H9 (cell line): ENCODE data around the gene SPATA6L. TPM values are rescaled to one million over a fixed set of nuclear protein-coding genes. Genes with fewer than 3 reads are reported as not detected.
A peak's percentile ranks its signal among the peaks of the same experiment; 100 is the strongest.

Source experiments
- DNase-seq: peaks from one replicate; pipeline ENCODE4 v3.0.0-alpha.2; 2017
- H2AFZ ChIP-seq: one replicate; pipeline ENCODE4 v1.6.1; 2013; ENCODE audit warnings: mild to moderate bottlenecking, low read length, control low read depth, moderate library complexity
- H2AK5ac ChIP-seq: 2 replicates; pipeline ENCODE4 v1.6.1; 2013; ENCODE audit warnings: low read length, control low read depth, mixed read lengths; ENCODE audit not compliant: insufficient read length
- H2BK120ac ChIP-seq: one replicate; pipeline ENCODE4 v1.6.1; 2013; ENCODE audit warnings: low read depth, mild to moderate bottlenecking, low read length, control low read depth, inconsistent platforms; ENCODE audit not compliant: poor library complexity, severe bottlenecking
- H2BK12ac ChIP-seq: 2 replicates; pipeline ENCODE4 v1.6.1; 2013; ENCODE audit warnings: low read length, control low read depth, mixed read lengths, low read depth; ENCODE audit not compliant: insufficient read length
- H2BK15ac ChIP-seq: 2 replicates; pipeline ENCODE4 v1.6.1; 2013; ENCODE audit warnings: low read depth, low read length, control low read depth
- H2BK20ac ChIP-seq: one replicate; pipeline ENCODE4 v1.6.1; 2013; ENCODE audit warnings: low read depth, mild to moderate bottlenecking, low read length, control low read depth, inconsistent platforms; ENCODE audit not compliant: poor library complexity, severe bottlenecking
- H2BK5ac ChIP-seq: 2 replicates; pipeline ENCODE4 v1.6.1; 2013; ENCODE audit warnings: low read length, control low read depth, mixed read lengths; ENCODE audit not compliant: insufficient read length
- H3K14ac ChIP-seq: 2 replicates; pipeline ENCODE4 v1.6.1; 2013; ENCODE audit warnings: low read length, control low read depth; ENCODE audit not compliant: insufficient read depth
- H3K18ac ChIP-seq: 2 replicates; pipeline ENCODE4 v1.6.1; 2013; ENCODE audit warnings: low read depth, mild to moderate bottlenecking, mixed read lengths, low read length, control low read depth; ENCODE audit not compliant: insufficient read length
- H3K23ac ChIP-seq: 2 replicates; pipeline ENCODE4 v1.6.1; 2013; ENCODE audit warnings: low read length, control low read depth, mixed read lengths, low read depth; ENCODE audit not compliant: insufficient read length
- H3K23me2 ChIP-seq: 2 replicates; pipeline ENCODE4 v1.6.1; 2013; ENCODE audit warnings: low read depth, mild to moderate bottlenecking, mixed read lengths, low read length, control low read depth; ENCODE audit not compliant: insufficient read length, poor library complexity, severe bottlenecking
- H3K27ac ChIP-seq: 2 replicates; pipeline ENCODE4 v1.5.1; 2013; ENCODE audit warnings: low read length, control low read depth, mixed read lengths, low read depth; ENCODE audit not compliant: insufficient read length
- H3K27me3 ChIP-seq: 2 replicates; pipeline ENCODE4 v1.6.1; 2013; ENCODE audit warnings: low read length, control low read depth, inconsistent platforms; ENCODE audit not compliant: insufficient read depth
- H3K4ac ChIP-seq: 2 replicates; pipeline ENCODE4 v1.6.1; 2013; ENCODE audit warnings: low read depth, mild to moderate bottlenecking, control low read depth, inconsistent platforms, low read length, moderate library complexity
- H3K4me1 ChIP-seq: 2 replicates; pipeline ENCODE4 v1.6.1; 2013; ENCODE audit warnings: low read length, control low read depth, inconsistent platforms; ENCODE audit not compliant: insufficient read depth
- H3K4me2 ChIP-seq: 2 replicates; pipeline ENCODE4 v1.6.1; 2013; ENCODE audit warnings: low read length, control low read depth, mixed read lengths; ENCODE audit not compliant: insufficient read length, insufficient read depth
- H3K56ac ChIP-seq: 2 replicates; pipeline ENCODE4 v1.6.1; 2013; ENCODE audit warnings: low read depth, mild to moderate bottlenecking, mixed read lengths, low read length, control low read depth; ENCODE audit not compliant: insufficient read length
- H3K79me1 ChIP-seq: 2 replicates; pipeline ENCODE4 v1.6.1; 2013; ENCODE audit warnings: low read depth, mild to moderate bottlenecking, moderate library complexity, low read length, control low read depth, inconsistent platforms; ENCODE audit not compliant: insufficient read depth, poor library complexity, severe bottlenecking
- H3K79me2 ChIP-seq: 2 replicates; pipeline ENCODE4 v1.6.1; 2013; ENCODE audit warnings: low read length, control low read depth, inconsistent platforms; ENCODE audit not compliant: insufficient read depth
- H3K9ac ChIP-seq: 2 replicates; pipeline ENCODE4 v1.6.1; 2013; ENCODE audit warnings: low read length, control low read depth, mixed read lengths; ENCODE audit not compliant: insufficient read length; ENCODE audit errors: extremely low read depth
- H3K9me3 ChIP-seq: one replicate; pipeline ENCODE4 v1.6.1; 2013; ENCODE audit warnings: low read depth, low read length, inconsistent platforms; ENCODE audit not compliant: control insufficient read depth
- H3T11ph ChIP-seq: one replicate; pipeline ENCODE4 v1.6.1; 2013; ENCODE audit warnings: mild to moderate bottlenecking, low read length, control low read depth, inconsistent platforms
- H4K20me1 ChIP-seq: one replicate; pipeline ENCODE4 v1.6.1; 2013; ENCODE audit not compliant: control insufficient read depth, insufficient read length, insufficient read depth
- H4K5ac ChIP-seq: 2 replicates; pipeline ENCODE4 v1.6.1; 2013; ENCODE audit warnings: low read depth, mild to moderate bottlenecking, mixed read lengths, low read length, control low read depth; ENCODE audit not compliant: insufficient read length
- H4K8ac ChIP-seq: replicated peaks from 2 replicates; pipeline ENCODE4 v1.6.1; 2013; ENCODE audit warnings: low read length, control low read depth, mixed read lengths, low read depth; ENCODE audit not compliant: insufficient read length
- H4K91ac ChIP-seq: 2 replicates; pipeline ENCODE4 v1.6.1; 2013; ENCODE audit warnings: low read depth, mild to moderate bottlenecking, moderate library complexity, mixed read lengths, low read length, control low read depth; ENCODE audit not compliant: insufficient read length
- H3K27ac Mint-ChIP-seq, 3 experiments: 2 replicates in 2 of 3; 3 replicates in 1 of 3; pipeline ENCODE4 v1.8.0; 2020 to 2021; ENCODE audit warnings: mixed read lengths in 3 of 3, mild to moderate bottlenecking in 1 of 3, moderate library complexity in 1 of 3
- H3K27me3 Mint-ChIP-seq: 2 replicates; pipeline ENCODE4 v1.8.0; 2021; ENCODE audit warnings: low read depth, mild to moderate bottlenecking, moderate library complexity, mixed read lengths
- H3K36me3 Mint-ChIP-seq, 3 experiments: 2 replicates in 2 of 3; 3 replicates in 1 of 3; pipeline ENCODE4 v1.8.0; 2020 to 2021; ENCODE audit warnings: low read depth in 3 of 3, mixed read lengths in 3 of 3; ENCODE audit not compliant: insufficient read depth in 1 of 3
- H3K4me1 Mint-ChIP-seq, 2 experiments: 2 replicates each; pipeline ENCODE4 v1.8.0; 2020; ENCODE audit warnings: mixed read lengths in 2 of 2
- H3K4me3 Mint-ChIP-seq, 2 experiments: 2 replicates in 1 of 2; 3 replicates in 1 of 2; pipeline ENCODE4 v1.8.0; 2020 to 2021; ENCODE audit warnings: mild to moderate bottlenecking in 2 of 2, mixed read lengths in 2 of 2, moderate library complexity in 1 of 2
- H3K9me3 Mint-ChIP-seq, 2 experiments: 2 replicates in 1 of 2; 3 replicates in 1 of 2; pipeline ENCODE4 v1.8.0; 2020; ENCODE audit warnings: mild to moderate bottlenecking in 2 of 2, mixed read lengths in 2 of 2, moderate library complexity in 1 of 2
- WGBS: extraction: QIAGEN DNeasy Blood & Tissue Kit; methylation state at CpG from one replicate; pipeline ENCODE4 v1.1.7; 2013; ENCODE audit warnings: missing lambda C conversion rate, low lambda C conversion rate, mixed read lengths; ENCODE audit not compliant: insufficient read length; ENCODE audit errors: extremely low coverage; 5-methylcytosine and 5-hydroxymethylcytosine counted together
- total RNA-seq: library from RNA; stranded (reverse); gene quantifications from 2 replicates; pipeline ENCODE4 v1.2.1, GENCODE V29; 2021
- TF ChIP-seq, protein P1 (sequence below): fragments of 200-600 bp; sonication (generic); conservative IDR thresholded peaks from 3 replicates; pipeline ENCODE4 v1.8.0; 2021; ENCODE audit warnings: antibody characterized with exemption, mild to moderate bottlenecking

SPATA6L gene
- total RNA-seq, 1 experiment from 2014 or later, result 0.87 TPM

DNA sequence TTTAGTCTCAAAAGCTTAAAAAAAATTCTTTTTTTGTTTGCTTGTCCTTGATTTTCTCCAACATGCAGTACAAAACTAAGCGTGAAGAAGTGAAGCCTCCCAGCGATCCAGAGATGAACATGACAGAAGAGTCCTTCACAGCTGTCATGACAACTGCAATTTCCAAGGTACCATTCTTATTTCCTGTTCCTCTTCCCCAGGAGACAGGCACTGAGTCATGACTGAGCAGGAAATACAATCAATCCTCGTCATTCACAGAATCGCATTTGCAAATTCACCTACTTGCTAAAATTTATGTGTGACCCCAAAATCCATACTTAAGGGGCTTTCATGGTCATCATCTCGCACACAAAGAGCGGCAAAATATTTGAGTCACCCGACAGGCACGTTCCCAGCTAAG, 98.7 kb downstream of the SPATA6L start:
- no peak overlapping the region for H2AK5ac ChIP-seq
- no peak overlapping the region for H3K23ac ChIP-seq
- H3K9me3 ChIP-seq, result no peaks in the 10 kb centered on the region
- H2BK12ac ChIP-seq, result no peak overlapping the region
- Mint-ChIP-seq H3K36me3 (peaks cover 0 to 8% (median 0%) of the 10 kb centered on the region in 3 experiments; a peak in 2 of 7 replicates), H3K27me3 (no peaks in the 10 kb centered on the region), H3K4me3 (no peak overlapping the region), H3K9me3 (no peaks in the 10 kb centered on the region), H3K4me1 (no peaks in the 10 kb centered on the region), H3K27ac (peak overlapping the region in 2 of 3 experiments; percentile 28 to 46; a peak in 2 of 7 replicates)
- H4K5ac ChIP-seq, result no peak overlapping the region
- no peak overlapping the region for H3K14ac ChIP-seq
- WGBS, result no CpG with 5 or more reads among the region's 8 CpGs
- no peak overlapping the region for H2BK5ac ChIP-seq
- H3K9ac ChIP-seq, result no peak overlapping the region
- H3K79me2 ChIP-seq, result no peaks in the 10 kb centered on the region
- H3K4ac ChIP-seq, result no peak overlapping the region
- no peak overlapping the region for H3T11ph ChIP-seq
- H3K23me2 ChIP-seq, result no peaks in the 10 kb centered on the region
- no peak overlapping the region for H2BK20ac ChIP-seq
- H3K56ac ChIP-seq, result no peak overlapping the region
- H2BK15ac ChIP-seq, result no peak overlapping the region
- H2AFZ ChIP-seq, result no peak overlapping the region
- H3K27ac ChIP-seq, result no peak overlapping the region
- H3K79me1 ChIP-seq, result no peaks in the 10 kb centered on the region
- no peak overlapping the region for H3K4me2 ChIP-seq
- H2BK120ac ChIP-seq, result no peak overlapping the region
- TF ChIP-seq, protein P1, sequence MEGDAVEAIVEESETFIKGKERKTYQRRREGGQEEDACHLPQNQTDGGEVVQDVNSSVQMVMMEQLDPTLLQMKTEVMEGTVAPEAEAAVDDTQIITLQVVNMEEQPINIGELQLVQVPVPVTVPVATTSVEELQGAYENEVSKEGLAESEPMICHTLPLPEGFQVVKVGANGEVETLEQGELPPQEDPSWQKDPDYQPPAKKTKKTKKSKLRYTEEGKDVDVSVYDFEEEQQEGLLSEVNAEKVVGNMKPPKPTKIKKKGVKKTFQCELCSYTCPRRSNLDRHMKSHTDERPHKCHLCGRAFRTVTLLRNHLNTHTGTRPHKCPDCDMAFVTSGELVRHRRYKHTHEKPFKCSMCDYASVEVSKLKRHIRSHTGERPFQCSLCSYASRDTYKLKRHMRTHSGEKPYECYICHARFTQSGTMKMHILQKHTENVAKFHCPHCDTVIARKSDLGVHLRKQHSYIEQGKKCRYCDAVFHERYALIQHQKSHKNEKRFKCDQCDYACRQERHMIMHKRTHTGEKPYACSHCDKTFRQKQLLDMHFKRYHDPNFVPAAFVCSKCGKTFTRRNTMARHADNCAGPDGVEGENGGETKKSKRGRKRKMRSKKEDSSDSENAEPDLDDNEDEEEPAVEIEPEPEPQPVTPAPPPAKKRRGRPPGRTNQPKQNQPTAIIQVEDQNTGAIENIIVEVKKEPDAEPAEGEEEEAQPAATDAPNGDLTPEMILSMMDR, result no peak
- H4K8ac ChIP-seq, result no peak overlapping the region
- H3K27me3 ChIP-seq, result no peaks in the 10 kb centered on the region
- no peak for DNase-seq
- H3K18ac ChIP-seq, result no peak overlapping the region
- H4K20me1 ChIP-seq, result no peaks in the 10 kb centered on the region
- H3K4me1 ChIP-seq, result no peaks in the 10 kb centered on the region
- H4K91ac ChIP-seq, result no peak overlapping the region
